Hematopoietic multipotent progenitor cell treated with erythropoietin and hydrocortisone succinate and interleukin-3 and kit ligand, for 8 days (in vitro differentiated cells): ENCODE data around the gene ING3.
"Not testable (repeated sequence)": the region's sequence is repeated elsewhere in the genome, so short reads cannot be mapped to it uniquely, and the experiment has no call there.

Source experiments
- DNase-seq: peaks from one replicate; pipeline ENCODE4 v3.0.0-alpha.2; 2015

The ING3 gene

DNA sequence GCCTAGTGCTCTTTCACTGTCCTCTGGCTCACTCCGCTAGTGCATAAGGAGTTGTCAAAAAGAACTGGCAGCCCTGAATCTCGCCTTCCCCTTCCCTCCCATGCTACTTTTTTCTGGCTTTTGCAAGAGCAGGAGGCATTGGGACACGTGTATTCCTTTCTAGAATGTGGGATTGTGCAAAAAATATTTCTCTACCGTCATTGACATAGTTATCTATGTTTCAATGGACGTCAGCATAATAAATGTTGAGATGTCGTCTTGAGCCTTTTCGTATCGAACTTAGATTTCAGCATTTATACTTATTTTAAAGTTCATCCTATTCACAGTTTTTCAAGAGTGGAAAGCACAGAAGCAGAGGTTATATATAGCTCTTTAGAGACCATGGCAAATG lies 727 bp downstream of the ING3 start:
- no peak for DNase-seq

DNA sequence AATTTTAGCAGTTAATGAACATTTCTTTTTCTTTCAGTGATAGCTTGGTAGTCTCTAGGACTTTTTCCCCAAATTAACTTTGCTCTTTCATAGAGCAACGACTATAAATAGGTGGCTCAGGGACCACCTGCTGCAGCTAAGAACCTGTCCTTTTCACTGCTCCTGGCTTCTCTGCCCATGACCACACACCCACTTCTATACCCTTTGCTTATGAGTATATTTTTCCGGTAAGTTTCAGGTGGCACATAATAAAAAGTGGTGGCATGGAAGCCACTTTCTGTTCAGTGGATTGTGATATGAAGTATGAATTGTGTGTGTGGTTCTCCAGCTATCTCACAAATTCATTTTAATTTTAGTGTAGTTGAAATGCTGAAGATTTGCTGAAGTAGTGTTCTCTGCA lies 1.2 kb downstream of the ING3 start:
- DNase-seq, result no peak

DNA sequence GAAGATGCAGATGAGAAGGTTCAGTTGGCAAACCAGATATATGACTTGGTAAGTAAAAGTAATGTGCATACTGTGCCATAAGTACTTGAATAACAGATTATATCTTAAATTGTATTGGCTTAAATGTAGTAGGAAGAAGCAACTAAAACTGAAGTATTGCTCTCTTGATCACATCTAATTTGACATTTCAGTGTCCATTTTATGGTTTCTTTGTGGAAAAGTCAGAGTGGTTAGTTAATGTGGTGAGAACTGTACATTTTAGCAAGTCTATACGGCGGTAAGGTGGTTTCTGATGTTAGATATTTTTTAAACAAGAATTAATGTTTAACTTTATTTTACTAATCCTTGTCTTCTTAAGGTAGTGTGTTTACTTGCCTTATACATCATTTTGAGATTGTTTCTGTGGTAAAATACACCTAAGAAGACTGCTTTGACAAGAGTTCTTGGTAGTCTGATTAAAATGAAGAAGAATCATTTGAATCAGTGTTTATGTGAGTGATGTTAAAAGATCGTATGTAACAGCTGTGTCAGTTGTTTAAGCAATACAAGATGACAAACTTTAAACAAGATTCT lies 5.1 kb downstream of the ING3 start:
- no peak for DNase-seq

DNA sequence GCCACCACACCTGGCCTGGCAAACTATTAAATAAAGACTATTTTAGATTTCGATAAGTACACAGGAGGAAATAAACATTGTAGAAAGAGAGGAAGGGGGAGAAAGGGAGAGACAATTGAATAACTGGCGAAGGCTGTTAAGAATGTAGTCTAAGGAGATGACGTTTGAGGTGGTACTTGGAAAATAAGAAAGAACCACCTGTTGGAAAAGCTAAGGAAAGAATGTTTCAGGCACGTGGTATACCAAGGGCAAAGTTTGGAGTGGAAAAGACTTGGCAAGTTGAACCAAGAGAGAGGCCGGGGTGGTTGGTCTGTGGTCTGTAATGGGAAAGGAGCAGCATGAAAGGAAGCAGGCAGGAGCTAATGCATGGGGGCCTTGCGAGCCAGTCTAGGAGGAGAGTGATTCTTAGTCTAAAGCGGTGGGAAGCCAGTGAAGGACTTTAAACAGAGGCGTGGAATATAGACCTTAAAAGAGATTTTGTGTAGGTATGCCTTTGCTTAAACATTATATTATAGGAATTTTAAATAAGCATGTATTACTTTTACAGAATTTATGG lies 9.4 kb downstream of the ING3 start:
- no peak for DNase-seq

DNA sequence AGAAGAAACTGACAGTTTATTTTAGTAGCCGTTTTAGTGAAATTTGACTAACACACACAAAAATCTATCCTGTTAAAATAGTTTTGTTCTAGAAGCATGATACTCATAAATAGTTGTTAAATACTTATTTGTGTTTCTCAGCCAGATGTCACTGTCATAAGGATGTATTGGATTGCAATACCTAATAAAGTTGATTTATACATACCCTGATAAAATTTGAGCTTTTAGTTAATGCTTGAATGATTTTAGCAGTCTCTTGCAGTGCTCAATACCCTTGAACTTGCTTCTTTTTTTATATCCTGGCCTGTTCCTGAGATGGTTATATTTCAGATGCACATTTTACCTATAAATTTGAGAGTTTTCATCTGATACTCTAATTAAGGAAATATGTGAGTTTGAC lies 10.1 kb downstream of the ING3 start:
- no peak for DNase-seq

DNA sequence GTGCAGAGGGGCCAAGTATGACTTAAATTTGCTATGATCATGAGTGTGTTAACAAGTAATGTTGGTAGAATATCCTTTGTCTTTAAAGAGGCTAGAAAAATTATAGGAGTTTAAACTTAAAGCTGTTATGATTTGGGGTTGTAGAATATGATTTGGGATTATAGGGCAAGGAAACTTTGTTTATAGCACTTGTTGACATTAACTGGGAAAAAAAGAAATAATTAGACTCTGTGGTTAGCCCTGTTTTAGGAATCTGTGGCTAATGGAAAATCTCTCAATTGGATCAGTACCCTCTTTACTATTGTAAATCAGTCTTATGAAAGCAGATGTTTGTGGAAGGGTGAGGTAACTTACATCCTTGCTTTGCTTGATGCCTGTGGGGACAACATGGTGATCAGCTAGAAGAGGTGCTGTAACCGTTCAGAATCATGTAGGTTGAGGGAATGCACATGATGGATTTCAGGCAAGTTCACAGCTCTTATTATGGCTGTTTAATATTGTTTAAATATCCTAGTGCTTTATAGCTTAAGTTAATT lies 11.1 kb downstream of the ING3 start:
- no peak for DNase-seq

DNA sequence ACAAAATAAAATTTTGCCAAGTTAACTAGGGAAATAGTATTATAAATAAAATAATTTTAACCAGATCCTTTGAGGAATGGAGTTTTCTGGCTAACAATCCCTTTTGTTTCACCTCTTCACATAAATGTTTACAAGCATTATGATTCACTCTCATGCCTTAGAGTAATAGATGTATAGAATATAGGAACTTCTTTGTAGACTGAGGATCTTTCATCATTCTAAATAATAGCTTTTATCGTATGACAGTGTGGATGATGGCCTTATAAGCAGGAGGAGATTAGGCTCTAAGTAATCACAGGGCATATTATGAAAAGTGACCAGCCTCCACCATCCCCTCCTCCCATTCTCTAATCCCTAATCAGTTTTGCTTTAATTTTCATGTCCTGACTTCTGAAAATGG lies 13.5 kb downstream of the ING3 start:
- DNase-seq, result no peak

DNA sequence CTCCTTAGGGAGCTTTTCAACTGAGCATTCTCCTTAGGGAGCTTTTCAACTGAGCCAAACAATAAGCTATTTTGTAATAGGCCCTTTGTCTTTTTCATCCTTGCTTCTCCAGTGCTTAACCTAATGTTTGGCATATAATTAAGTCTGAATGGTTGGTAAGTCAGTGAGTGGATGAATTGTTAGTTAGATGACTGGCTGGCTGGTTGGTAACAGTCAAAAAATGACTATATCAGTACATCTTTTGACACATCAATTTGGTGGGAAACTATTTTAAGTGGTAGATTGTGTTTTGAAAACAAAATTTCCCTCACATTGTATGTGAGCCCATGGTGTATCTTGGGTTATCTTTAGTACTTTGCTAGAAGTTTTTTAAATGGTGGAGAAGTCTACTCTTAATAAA lies 16.4 kb downstream of the ING3 start:
- no peak for DNase-seq

DNA sequence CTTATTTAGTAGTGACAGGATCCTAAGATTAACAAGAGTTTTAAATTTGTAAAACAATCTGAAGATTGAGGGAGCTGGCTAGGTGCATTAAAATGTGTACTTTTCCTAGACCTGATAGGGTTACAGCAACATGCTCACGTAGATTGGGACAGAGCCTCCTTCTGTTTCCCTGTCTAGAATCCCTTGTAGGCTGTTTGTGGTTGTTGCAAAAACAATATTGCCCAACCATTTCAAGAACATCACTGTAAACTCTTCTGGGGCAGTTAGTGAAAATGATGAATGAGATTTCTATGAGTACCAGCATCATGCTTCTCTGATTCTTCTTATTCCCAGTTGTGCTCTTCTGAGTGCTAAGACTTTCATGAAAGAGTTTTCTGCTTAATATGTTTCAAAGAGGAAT lies 23.3 kb downstream of the ING3 start:
- DNase-seq, result no peak

DNA sequence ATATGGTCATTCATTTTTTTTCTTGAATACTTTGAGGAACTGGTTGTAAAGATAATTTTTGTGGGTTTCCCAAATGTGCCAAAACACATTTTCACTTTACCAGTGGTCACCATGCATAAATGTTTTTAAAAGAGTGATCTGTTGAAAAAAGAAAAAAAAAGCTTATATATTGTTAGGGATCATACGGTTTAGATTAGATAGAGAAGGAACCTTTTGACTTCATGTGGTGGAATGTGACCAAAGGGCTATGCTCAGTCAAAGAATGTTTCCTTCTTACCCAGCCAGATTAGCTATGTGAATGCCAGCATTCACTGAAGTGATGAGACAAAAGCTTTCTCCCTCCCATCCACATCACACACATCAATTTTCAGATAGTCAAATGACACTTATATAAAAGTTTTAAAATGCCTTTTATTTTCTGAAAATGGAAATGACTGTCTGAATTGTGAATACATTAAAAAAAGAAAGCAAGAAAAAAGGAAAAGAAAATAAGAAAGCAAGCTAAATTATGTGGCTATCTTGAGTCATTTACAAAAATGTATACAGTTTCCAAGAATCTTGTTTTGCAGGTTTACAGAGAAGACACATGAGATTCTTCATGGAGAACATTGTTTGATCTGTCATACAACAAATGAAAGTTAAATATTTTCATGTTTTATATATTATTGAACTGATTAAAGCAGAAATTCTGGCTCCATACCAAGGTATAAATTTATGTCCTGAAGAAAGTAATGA lies 29.4 kb downstream of the ING3 start:
- DNase-seq, result peak; percentile 38

DNA sequence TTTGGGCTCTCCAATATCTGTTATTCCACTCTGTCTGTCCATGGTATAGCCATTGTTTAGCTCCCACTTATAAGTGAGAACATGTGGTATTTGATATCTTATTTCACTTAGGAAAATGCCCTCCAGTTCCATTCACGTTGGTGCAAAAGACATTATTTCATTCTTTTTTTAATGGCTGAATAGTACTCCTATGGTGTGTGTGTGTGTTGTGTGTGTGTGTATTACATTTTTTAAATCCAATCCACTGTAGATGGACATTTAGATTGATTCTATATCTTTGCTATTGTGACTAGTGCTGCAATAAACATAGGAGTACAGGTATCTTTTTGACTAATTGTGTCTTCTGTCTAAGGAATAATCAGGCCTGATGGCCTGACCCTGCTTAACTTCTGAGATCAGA lies 30.5 kb downstream of the ING3 start:
- no peak for DNase-seq

DNA sequence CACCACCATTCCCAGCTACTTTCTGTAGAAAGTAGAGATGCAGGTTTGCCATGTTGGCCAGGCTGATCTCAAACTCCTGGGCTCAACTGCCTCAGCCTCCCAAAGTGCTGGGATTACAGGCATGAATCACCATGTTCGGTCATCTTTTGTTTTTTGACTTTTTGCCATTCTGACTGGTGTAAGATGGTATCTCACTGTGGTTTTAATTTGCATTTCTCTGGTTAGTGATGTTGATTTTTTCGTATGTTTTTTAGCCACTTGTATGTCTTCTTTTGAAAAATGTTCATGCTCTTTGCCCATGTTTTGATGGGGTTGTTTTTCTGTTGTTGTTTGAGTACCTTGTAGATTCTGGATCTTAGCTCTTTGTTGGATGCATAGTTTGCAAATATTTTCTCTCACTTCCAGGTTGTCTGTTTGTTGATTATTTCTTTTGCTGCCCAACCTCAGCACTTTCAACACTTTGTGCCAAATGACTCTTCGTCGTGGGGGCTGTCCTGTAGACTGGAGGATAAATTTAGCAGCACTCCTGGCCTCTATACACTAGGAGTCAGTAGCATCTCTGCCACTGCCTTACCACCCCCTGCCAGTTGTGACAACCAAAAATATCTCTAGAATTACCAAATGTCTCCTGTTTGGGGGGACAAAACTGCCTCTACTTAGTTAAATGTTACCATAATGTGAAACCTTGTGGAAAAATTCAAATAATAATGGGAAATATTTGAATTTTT lies 31.5 kb downstream of the ING3 start:
- peak; percentile 46 for DNase-seq

DNA sequence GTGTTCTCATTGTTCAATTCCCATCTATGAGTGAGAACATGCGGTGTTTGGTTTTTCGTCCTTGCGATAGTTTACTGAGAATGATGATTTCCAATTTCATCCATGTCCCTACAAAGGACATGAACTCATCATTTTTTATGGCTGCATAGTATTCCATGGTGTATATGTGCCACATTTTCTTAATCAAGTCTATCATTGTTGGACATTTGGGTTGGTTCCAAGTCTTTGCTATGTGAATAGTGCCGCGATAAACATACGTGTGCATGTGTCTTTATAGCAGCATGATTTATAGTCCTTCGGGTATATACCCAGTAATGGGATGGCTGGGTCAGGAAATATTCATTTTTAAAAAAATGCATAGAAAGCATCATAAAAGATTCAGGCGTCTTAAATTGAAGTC lies 33.0 kb downstream of the ING3 start:
- DNase-seq, result not testable (repeated sequence)

DNA sequence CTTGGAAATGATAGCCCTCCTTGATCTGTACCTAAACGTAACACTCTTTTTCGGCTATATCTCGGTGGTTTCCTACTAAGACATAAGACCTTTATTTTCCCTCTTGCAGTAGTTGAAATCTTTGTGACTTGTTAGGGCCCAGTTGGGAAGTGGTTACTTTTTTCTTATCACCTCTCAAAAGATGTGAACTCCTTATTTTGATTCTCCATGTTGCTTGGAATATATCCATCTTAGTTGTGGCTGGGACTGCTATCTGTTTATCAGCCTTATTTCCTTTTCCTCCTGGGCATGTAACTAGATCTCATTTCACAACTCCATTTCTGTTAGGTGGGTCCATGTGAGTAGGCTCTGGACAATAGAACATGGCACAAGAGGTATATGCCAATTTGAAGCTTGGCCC lies 33.8 kb downstream of the ING3 start:
- DNase-seq, result peak; percentile 55

DNA sequence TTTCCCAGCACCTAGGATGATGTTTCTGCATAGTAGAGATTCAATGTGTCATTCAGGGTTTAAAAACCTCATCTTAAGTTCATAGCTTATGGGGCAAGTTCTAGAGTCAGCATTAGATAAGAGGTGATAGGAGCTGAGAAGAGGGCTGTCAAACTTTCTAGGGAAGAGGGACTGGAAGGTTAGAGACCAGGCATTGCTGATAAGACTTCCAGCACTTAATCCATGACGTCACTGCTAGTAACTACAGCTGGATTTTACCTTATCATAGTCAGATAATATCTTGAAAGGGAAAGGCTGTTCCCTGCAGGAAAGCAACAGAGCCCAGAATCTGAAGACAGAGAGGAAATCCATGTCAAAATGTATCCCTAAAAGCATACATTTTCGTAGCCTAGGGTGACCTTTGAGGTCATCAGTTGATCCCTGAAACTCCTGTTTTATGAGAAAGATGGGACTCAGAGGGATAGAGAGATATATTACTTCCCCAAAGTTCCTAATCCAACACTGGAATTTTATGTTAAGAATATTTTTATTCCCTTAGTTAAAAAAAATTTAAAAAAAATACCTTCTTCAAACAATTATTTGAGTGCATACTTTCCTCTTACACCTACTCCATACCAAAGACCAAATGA lies 34.7 kb downstream of the ING3 start:
- DNase-seq, result no peak

DNA sequence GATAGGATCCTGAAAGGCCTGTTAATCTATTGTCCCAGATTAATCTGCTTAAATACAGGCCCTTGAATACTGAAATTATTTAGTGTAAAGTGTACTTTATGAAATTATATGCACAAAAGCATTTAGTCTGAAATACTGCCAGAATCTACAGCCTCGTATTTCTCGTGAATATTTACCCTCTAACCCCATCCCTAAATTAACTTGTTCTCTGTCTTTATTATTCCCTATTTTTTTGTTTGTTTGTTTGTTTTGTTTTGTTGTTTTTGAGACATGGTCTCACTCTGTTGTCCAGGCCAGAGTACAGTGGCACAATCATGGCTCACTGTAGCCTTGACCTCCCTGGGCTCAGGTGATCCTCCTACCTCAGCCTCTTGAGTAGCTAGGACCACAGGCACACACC lies 35.3 kb downstream of the ING3 start:
- no peak for DNase-seq

DNA sequence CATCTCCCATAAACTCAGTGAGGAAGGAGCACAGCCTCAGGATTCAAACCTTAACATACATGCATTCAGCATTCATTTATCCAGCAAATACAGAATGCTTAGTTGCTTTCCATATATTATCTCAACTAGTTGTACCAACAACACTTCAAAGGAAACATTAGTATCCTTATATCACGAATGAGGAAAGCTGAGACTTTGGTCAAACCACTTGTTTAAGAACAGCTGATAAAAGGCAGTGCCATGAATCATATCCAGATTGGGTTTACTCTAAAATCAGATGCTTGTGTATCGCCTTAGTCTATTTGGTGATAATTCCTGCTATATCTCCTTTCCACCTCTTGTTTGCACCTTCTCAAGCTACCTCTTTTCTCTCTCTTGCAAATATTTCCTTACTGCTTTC lies 36.1 kb downstream of the ING3 start:
- no peak for DNase-seq

DNA sequence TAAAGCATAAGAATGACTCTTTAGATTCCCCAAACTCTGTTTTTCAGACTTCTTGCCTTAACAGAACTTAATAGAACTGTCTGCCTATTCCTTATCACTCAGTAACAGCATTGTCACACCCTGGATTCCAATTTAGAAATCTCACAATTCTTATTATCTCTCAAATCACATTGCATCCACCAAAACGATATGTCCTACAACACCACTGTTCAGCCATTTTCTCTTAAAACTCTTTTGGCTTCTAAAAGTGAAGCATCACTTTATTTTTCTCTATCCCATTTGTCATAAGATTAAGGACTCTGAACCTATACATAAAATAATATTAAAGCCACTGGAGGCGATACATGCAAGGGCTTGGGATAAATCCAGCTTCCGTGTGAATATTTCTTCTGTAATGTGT lies 36.7 kb downstream of the ING3 start:
- peak; percentile 88 for DNase-seq

DNA sequence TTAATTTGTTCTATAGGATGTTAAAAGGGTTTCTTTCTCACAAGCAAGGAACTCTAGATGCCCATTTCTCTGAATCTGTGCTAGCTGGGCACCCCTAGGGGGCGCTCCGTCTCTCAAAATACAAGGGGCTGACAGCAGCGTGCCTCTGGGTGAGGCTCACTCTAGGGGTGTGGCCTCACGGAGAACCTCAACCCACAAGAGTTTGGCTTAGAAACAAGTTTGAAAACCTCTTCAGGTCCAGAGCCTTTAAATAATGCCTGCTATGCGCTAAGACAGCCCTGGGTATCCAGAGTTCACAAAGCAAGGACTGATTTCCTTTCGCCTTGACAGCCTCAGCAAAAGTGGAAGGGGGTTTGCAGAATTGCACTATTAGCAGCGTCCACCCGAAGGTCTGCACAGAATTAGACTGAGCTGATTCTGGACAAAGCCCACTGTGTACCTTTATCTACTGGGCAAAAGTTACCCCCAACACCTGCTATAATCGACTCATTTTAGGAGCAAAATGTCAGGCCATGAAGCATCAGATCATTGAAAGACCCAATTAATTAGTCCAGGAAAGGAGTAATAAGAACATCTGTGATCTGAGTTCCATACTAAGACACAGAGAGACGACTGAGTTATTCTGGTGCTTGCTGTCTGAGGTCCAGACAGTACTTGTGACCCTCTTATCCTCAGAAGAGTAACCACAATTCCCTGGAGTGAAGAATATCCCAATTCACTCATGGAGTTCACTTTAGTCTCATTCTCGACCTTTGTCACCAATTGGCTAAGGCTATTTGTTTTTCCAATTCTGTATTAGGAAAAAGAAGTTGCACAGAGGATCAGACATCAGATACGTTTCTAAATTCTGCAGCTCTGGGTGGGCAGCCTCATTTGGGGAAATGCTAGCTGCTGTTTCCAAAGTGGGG lies 37.4 kb downstream of the ING3 start:
- peak; percentile 96 for DNase-seq

DNA sequence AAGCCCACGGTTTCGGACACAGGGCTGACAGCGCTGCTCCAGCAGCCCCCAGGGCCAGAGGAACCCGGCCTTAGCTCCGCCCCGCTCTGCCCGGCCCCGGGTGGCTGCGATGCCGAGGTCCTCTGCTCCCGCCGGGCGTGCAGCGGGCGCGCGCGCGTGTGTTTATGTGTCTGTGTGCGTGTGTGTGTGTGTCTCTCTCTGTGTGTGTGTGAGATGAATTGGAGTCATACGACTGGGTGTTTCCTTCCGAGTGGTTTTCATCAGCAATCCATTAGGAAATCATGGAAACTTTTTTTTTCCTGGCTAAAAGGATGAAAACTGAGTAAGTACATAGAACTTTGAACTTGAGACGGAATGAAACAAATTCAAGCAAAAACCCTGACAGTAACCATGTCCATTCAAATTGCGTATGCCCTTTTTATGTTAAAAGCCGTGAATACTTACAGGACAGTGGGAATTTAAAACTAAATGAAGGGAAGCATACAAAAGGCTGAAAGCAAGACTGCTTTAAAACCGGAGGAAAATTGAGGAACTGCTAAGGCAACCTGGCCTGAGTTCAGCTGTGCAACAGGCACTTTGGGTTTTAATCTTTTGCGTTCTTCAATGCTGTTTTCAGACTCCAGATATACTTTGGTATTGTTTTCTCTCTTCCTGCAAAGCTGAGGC lies 38.1 kb downstream of the ING3 start, which contains the start of gene CPED1:
Gene CPED1 (plus strand): TSS at position 121 of the 666 bp plus-strand sequence. CDS start 911 bp downstream, outside the sequence.
- DNase-seq, result peak; percentile 60
